OCI-LY3 (cell line): ENCODE results near the gene PPP1R26.

Experiments
- H2AFZ ChIP-seq: fragments of 200-600, 300-600 bp; shearing (Covaris generic); 2 replicates; pipeline ENCODE4 v1.6.0; 2014; ENCODE audit warnings: antibody characterized with exemption, low read depth, low read length
- H3K27ac ChIP-seq: fragments of 200-600, 300-600 bp; sonication (generic); 2 replicates; pipeline ENCODE4 v1.5.1; 2014; ENCODE audit warnings: mild to moderate bottlenecking, low read length, moderate library complexity, mixed read lengths
- H3K27me3 ChIP-seq: fragments of 200-600, 300-600 bp; sonication (generic); 2 replicates; pipeline ENCODE4 v1.6.1; 2014; ENCODE audit warnings: low read depth, low read length, mixed read lengths
- H3K36me3 ChIP-seq: fragments of 200-600, 300-600 bp; sonication (generic); replicated peaks from 2 replicates; pipeline ENCODE3; 2014; ENCODE audit warnings: low read depth, low read length, mixed read lengths
- H3K4me1 ChIP-seq: fragments of 300-600, 200-600 bp; sonication (generic); 2 replicates; pipeline ENCODE4 v1.6.1; 2014; ENCODE audit warnings: low read length, mixed read lengths
- H3K4me2 ChIP-seq: fragments of 200-600, 300-600 bp; sonication (generic); 2 replicates; pipeline ENCODE4 v1.6.1; 2014; ENCODE audit warnings: low read length, mixed read lengths
- H3K4me3 ChIP-seq: fragments of 300-600, 200-600 bp; sonication (generic); 2 replicates; pipeline ENCODE4 v1.5.1; 2014; ENCODE audit warnings: antibody characterized with exemption, mild to moderate bottlenecking, low read length, moderate library complexity
- H3K79me2 ChIP-seq: fragments of 300-600, 200-600 bp; shearing (Covaris generic); 2 replicates; pipeline ENCODE4 v1.6.1; 2014; ENCODE audit warnings: mild to moderate bottlenecking, low read length, mixed read lengths
- H3K9ac ChIP-seq: fragments of 300-600, 200-600 bp; shearing (Covaris generic); 2 replicates; pipeline ENCODE4 v1.6.0; 2014; ENCODE audit warnings: mild to moderate bottlenecking, low read length, moderate library complexity
- H3K9me3 ChIP-seq: fragments of 200-600, 300-600 bp; shearing (Covaris generic); 2 replicates; pipeline ENCODE4 v1.6.1; 2014; ENCODE audit warnings: low read length, mixed read lengths; ENCODE audit not compliant: insufficient read depth
- H4K20me1 ChIP-seq: fragments of 200-600, 300-600 bp; sonication (generic); 2 replicates; pipeline ENCODE4 v1.6.1; 2016; ENCODE audit warnings: low read length, mixed read lengths; ENCODE audit not compliant: insufficient read depth
- CTCF ChIP-seq: fragments of 200-600, 300-600 bp; sonication (generic); IDR thresholded peaks from 2 replicates; pipeline ENCODE4 v1.5.1; 2014; ENCODE audit warnings: antibody characterized with exemption, low read length, low read depth
- EZH2phosphoT487 ChIP-seq: fragments of 200-600 bp; shearing (Covaris generic); IDR thresholded peaks from 2 replicates; pipeline ENCODE4 v1.6.1; 2018; ENCODE audit warnings: antibody characterized with exemption, mixed run types, low read depth

Gene PPP1R26

GRCh38 chr9:135490980-135491464, 11.4 kb downstream of the PPP1R26 start:
- Histone ChIP-seq H4K20me1 (no peaks in the 10 kb centered on the region), H3K27ac (no peak overlapping the region), H3K4me3 (no peak overlapping the region), H3K4me1 (no peaks in the 10 kb centered on the region), H3K4me2 (no peak overlapping the region), H3K9ac (no peak overlapping the region), H3K9me3 (no peaks in the 10 kb centered on the region), H3K79me2 (no peaks in the 10 kb centered on the region), H3K36me3 (no peaks in the 10 kb centered on the region), H2AFZ (no peak overlapping the region), H3K27me3 (no peaks in the 10 kb centered on the region)
- TF ChIP-seq CTCF (no peak), EZH2phosphoT487 (no peak)

GRCh38 chr9:135491764-135492163, 12.2 kb downstream of the PPP1R26 start:
- no peak overlapping the region for H2AFZ ChIP-seq
- H3K4me3 ChIP-seq: no peak overlapping the region
- H3K9me3 ChIP-seq: no peaks in the 10 kb centered on the region
- H3K27me3 ChIP-seq: no peaks in the 10 kb centered on the region
- TF ChIP-seq EZH2phosphoT487 (no peak), CTCF (no peak)
- H3K4me2 ChIP-seq: no peak overlapping the region
- no peaks in the 10 kb centered on the region for H3K4me1 ChIP-seq
- no peaks in the 10 kb centered on the region for H3K79me2 ChIP-seq
- H3K27ac ChIP-seq: no peak overlapping the region
- H3K9ac ChIP-seq: no peak overlapping the region
- no peaks in the 10 kb centered on the region for H3K36me3 ChIP-seq
- H4K20me1 ChIP-seq: no peaks in the 10 kb centered on the region

GRCh38 chr9:135492886-135493669, 13.5 kb downstream of the PPP1R26 start:
- Histone ChIP-seq H2AFZ (no peak overlapping the region), H3K27me3 (no peaks in the 10 kb centered on the region), H3K4me3 (no peak overlapping the region), H3K4me1 (no peaks in the 10 kb centered on the region), H3K36me3 (no peaks in the 10 kb centered on the region), H3K27ac (no peak overlapping the region), H3K9ac (no peak overlapping the region), H3K4me2 (no peak overlapping the region), H3K9me3 (no peaks in the 10 kb centered on the region), H3K79me2 (no peaks in the 10 kb centered on the region), H4K20me1 (no peaks in the 10 kb centered on the region)
- TF ChIP-seq EZH2phosphoT487 (no peak), CTCF (no peak)

- H3K27ac ChIP-seq: no peak overlapping the region
- no peaks in the 10 kb centered on the region for H4K20me1 ChIP-seq
- no peaks in the 10 kb centered on the region for H3K9me3 ChIP-seq
Measured at GRCh38 chr9:135494791-135495559, 15.4 kb downstream of the PPP1R26 start.

More at GRCh38 chr9:135494791-135495559, 15.4 kb downstream of the PPP1R26 start:
- H3K9ac ChIP-seq: no peak overlapping the region
- peaks cover 5% of the 10 kb centered on the region; the same call in 1 of the 2 replicates for H3K4me1 ChIP-seq
- no peaks in the 10 kb centered on the region for H3K27me3 ChIP-seq
- no peaks in the 10 kb centered on the region for H3K79me2 ChIP-seq
- no peak overlapping the region for H3K4me2 ChIP-seq
- TF ChIP-seq EZH2phosphoT487 (no peak), CTCF (no peak)
- no peak overlapping the region for H2AFZ ChIP-seq
- no peaks in the 10 kb centered on the region for H3K36me3 ChIP-seq
- H3K4me3 ChIP-seq: no peak overlapping the region
